ENCODE data around the gene P3H2. TPM values are rescaled to one million over a fixed set of nuclear protein-coding genes. Genes with fewer than 3 reads are reported as not detected.
A peak's percentile ranks its signal among the peaks of the same experiment; 100 is the strongest.
"Not testable (repeated sequence)": the region's sequence is repeated elsewhere in the genome, so short reads cannot be mapped to it uniquely, and the experiment has no call there.

The P3H2 gene
- total and polyA plus RNA-seq, 11 donors = 0.55 to 24.8 (median 3.8) TPM

DNA sequence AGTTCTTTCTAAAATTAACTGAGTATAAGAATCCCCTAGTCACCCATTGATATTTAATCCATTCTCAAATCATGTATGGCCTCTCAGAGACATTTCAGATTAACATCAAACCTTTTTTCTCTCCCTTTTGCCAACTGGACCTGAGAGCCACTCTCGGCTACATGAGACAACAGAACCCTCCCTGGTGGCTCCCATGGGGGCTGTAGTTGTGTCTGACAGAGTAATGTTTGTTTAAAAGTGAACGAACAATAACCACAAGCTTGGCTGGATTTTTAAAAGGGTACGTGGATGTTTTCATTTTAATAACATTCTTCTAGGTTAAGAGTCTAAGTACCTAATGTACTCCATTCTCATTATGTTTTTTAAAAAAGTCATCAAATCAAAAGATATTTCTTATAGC lies 37.1 kb downstream of the P3H2 start:
- H3K4me1 ChIP-seq = no peaks in the 10 kb centered on the region
- no peak overlapping the region for H3K4me3 ChIP-seq
- intact Hi-C loops (cut with DNase I) = loop anchor here in 1 of 10 donors (10.0 kb wide), 1 partner anchor 119 kb away; no protein-coding TSS in a partner anchor
- ATAC-seq = no peak
- no peaks in the 10 kb centered on the region for H3K36me3 ChIP-seq
- H3K27ac ChIP-seq = no peak overlapping the region
- 68 to 75% (median 73%) methylated on average over 3 of the region's 3 CpGs for WGBS, 4 donors
- no peaks in the 10 kb centered on the region for H3K27me3 ChIP-seq
- no peak for TF ChIP-seq POLR2A (IDR thresholded peaks at IDR 0.05)
- TF ChIP-seq, protein P1, sequence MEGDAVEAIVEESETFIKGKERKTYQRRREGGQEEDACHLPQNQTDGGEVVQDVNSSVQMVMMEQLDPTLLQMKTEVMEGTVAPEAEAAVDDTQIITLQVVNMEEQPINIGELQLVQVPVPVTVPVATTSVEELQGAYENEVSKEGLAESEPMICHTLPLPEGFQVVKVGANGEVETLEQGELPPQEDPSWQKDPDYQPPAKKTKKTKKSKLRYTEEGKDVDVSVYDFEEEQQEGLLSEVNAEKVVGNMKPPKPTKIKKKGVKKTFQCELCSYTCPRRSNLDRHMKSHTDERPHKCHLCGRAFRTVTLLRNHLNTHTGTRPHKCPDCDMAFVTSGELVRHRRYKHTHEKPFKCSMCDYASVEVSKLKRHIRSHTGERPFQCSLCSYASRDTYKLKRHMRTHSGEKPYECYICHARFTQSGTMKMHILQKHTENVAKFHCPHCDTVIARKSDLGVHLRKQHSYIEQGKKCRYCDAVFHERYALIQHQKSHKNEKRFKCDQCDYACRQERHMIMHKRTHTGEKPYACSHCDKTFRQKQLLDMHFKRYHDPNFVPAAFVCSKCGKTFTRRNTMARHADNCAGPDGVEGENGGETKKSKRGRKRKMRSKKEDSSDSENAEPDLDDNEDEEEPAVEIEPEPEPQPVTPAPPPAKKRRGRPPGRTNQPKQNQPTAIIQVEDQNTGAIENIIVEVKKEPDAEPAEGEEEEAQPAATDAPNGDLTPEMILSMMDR (IDR thresholded peaks at IDR 0.05) = no peak
- no peak for DNase-seq
- H3K9me3 ChIP-seq = no peaks in the 10 kb centered on the region

GRCh38 chr3:190081389-190081788 lies 39.3 kb downstream of the P3H2 start:
- ATAC-seq (peak in 1 of 4 donors; percentile 58), DNase-seq (no peak)
- intact Hi-C loops (cut with DNase I) = loop anchor here in 1 of 10 donors (10.0 kb wide), 1 partner anchor 117 kb away; no protein-coding TSS in a partner anchor
- Histone ChIP-seq H3K27me3 (no peaks in the 10 kb centered on the region), H3K27ac (no peak overlapping the region), H3K4me1 (peaks cover 0 to 12% (median 1%) of the 10 kb centered on the region in 12 donors), H3K36me3 (no peaks in the 10 kb centered on the region), H3K9me3 (no peaks in the 10 kb centered on the region), H3K4me3 (no peak overlapping the region)
- no peak for TF ChIP-seq POLR2A (IDR thresholded peaks at IDR 0.05)
- TF ChIP-seq, protein P1 (IDR thresholded peaks at IDR 0.05) = peak in 3 of 12 donors; percentile 8 to 27 (median 25)
- WGBS, 4 donors = 64 to 78% (median 66%) methylated on average over 2 of the region's 2 CpGs

GRCh38 chr3:190079173-190079572 lies 41.5 kb downstream of the P3H2 start:
- not testable (repeated sequence) for ATAC-seq, DNase-seq, H3K27ac ChIP-seq, H3K27me3 ChIP-seq, H3K4me3 ChIP-seq, H3K36me3 ChIP-seq, H3K9me3 ChIP-seq
- 95 to 99% (median 98%) methylated on average over 2 of the region's 2 CpGs for WGBS, 4 donors
- intact Hi-C loops (cut with DNase I) = loop anchor here in 2 of 10 donors (5.0 to 10.0 kb wide), 2 partner anchors 56 to 57 kb away; no protein-coding TSS in a partner anchor
- H3K4me1 ChIP-seq = peaks cover 0 to 19% (median 1%) of the 10 kb centered on the region in 12 donors

GRCh38 chr3:190077395-190078045 lies 43.2 kb downstream of the P3H2 start:
- no peak for DNase-seq
- intact Hi-C loops (cut with DNase I) = loop anchor here in 2 of 10 donors (5.0 to 10.0 kb wide), 2 partner anchors 55 to 57 kb away; no protein-coding TSS in a partner anchor
- no peaks in the 10 kb centered on the region for H3K36me3 ChIP-seq
- H3K9me3 ChIP-seq = no peaks in the 10 kb centered on the region
- WGBS, 4 donors = 6 to 97% (median 44%) methylated on average over 1 of the region's 1 CpG
- H3K4me3 ChIP-seq = no peak overlapping the region
- H3K27me3 ChIP-seq = no peaks in the 10 kb centered on the region
- no peak for ATAC-seq
- no peak for TF ChIP-seq POLR2A (IDR thresholded peaks at IDR 0.05)
- TF ChIP-seq, protein P1 (IDR thresholded peaks at IDR 0.05) = no peak
- peak overlapping the region in 3 of 12 donors; percentile 9 to 55 (median 48) for H3K27ac ChIP-seq
- H3K4me1 ChIP-seq = peaks cover 0 to 25% (median 1%) of the 10 kb centered on the region in 12 donors
